GM12892 (cell line): Measurements from ENCODE around the gene COL20A1.

Source experiments
- POLR2A ChIP-seq: IDR thresholded peaks from 2 replicates; pipeline ENCODE4 v1.6.1; 2011; ENCODE audit warnings: low read depth, low read length, control low read depth
- POLR2AphosphoS5 ChIP-seq: IDR thresholded peaks from 2 replicates; pipeline ENCODE4 v1.6.1; 2011; ENCODE audit warnings: low read depth, low read length, control low read depth

DNA sequence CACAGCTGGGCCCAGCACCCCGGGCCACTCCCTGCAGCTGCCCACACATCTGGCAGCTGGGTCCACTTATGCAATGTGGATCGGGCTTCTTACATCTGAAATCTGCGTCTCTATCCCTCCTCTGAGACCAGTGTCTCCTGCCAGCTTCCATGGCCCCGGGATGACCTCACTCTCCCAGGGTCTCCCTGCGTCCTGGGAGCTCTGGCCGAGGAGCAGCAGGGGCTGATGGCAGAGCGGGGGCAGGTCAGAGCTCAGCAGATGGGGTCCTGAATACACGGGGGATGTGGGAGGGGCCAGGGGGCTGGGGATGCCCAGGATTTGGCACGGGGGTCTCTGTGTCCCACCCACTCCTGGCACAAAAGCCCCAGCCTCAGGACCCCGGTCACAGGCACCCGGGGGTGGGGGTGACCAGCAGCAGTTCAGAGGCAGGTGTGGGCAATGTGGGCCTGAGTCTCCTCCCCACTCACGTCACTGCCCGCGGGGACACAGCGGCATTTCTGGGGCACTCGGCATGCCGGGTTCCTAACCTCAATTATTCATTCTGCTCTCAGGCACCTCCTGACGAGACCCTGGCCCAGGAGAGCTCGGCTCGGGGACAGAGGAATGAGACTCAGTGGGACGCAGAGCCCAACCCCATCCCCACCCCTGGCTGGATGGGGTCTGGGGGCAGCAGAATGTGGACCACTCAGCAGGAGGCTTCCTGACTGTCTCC lies 51.8 kb downstream of the COL20A1 start:
- TF ChIP-seq POLR2A (no peak), POLR2AphosphoS5 (no peak)
